GM21717 (cell line): ENCODE results near the gene PRR23B.

ENCODE experiments used
- ATAC-seq: cut with Tn5 transposase; IDR thresholded peaks from one replicate; pipeline ENCODE4 v1.9.1; 2021; ENCODE audit warnings: mild to moderate bottlenecking, moderate library complexity; ENCODE audit not compliant: unreplicated experiment

PRR23B gene

DNA sequence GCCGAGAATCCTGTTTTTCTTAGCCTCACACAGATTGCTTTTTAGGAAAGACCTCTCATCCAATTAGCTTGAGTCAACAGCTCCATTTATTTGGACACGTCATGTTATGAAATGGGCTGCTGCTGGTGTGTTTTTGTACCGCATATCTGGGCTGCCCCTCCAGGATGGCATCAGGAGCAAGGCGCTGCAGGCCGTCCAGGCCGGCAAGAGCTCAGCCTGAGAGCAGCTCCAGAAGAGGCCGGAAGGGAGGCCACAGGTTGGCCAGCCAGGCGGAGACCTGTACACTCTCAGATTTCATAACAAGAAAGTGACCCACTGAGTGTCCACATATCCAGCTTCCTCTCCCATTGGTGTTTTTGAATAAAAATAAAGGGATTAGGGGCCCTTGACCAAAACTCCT, 45.4 kb downstream of the PRR23B start:
- ATAC-seq: no peak

- no peak for ATAC-seq
Observed at GRCh38 chr3:138974462-138974861, 46.3 kb downstream of the PRR23B start.

GRCh38 chr3:138972941-138973340, 47.8 kb downstream of the PRR23B start:
- no peak for ATAC-seq

DNA sequence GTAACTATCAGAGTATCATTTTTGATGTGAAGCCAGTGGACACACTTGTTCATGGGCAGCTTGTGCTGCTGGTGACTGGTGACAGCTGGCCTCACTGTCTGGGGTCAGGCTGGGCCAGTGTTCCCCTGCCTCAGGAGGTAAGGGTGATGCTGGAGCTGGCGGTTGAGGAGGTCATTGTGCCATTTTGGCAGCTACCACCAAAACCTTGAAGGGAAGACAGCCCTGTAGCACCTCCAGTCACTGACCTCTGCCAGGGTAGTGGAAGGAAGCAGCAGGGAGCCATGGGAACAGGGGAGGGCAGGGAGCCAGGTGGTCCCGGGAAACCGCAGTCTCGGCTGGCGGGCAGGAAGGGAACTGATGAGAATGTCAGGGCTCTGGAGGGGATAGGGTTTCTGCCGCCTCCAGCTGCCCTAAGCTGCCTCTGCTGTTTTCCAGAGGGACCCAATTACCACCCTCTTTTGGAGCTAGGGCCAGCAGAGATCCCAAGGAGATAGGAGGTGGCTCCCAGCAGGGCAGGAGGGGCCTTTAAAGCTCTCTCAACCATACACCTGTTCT, 48.9 kb downstream of the PRR23B start:
- no peak for ATAC-seq
